Cardiac muscle cell (in vitro differentiated cells and primary cell): ENCODE data around the gene RFTN1. TPM values are rescaled to one million over a fixed set of nuclear protein-coding genes. Genes with fewer than 3 reads are reported as not detected.

ENCODE experiments used
- DNase-seq, 2 donors: peaks; one replicate each; pipeline versions ENCODE4 v3.0.0 to v3.0.0-alpha.2; 2010 to 2017; ENCODE audit warnings: low read depth in 1 of 2, low spot score in 1 of 2
- H3K27ac ChIP-seq: fragments of 200-600 bp; sonication (generic); 2 replicates; pipeline ENCODE4 v1.5.1; 2016
- H3K27me3 ChIP-seq: fragments of 200-600 bp; sonication (generic); 2 replicates; pipeline ENCODE4 v1.6.0; 2016; ENCODE audit warnings: control low read depth
- H3K36me3 ChIP-seq: fragments of 200-600 bp; sonication (generic); 2 replicates; pipeline ENCODE4 v1.5.1; 2016; ENCODE audit warnings: control low read depth
- H3K4me1 ChIP-seq: fragments of 200-600 bp; sonication (generic); 2 replicates; pipeline ENCODE4 v1.8.1; 2017; ENCODE audit warnings: low read depth, mild to moderate bottlenecking, mixed run types
- H3K4me3 ChIP-seq: fragments of 200-600 bp; sonication (generic); 2 replicates; pipeline ENCODE4 v1.5.1; 2016; ENCODE audit warnings: mild to moderate bottlenecking
- H3K9me3 ChIP-seq: fragments of 200-600 bp; sonication (generic); 2 replicates; pipeline ENCODE4 v1.5.1; 2017; ENCODE audit warnings: low read depth, mild to moderate bottlenecking, control low read depth
- CTCF ChIP-seq: IDR thresholded peaks from 2 replicates; pipeline ENCODE4 v1.5.1; 2012; ENCODE audit warnings: low read depth, mild to moderate bottlenecking, low read length
- polyA plus RNA-seq: library from polyadenylated mRNA; unstranded; fragments of >200 nt; fragmentation: Nextera tagmentation; extraction: Ambion mirVana; gene quantifications from 2 replicates; pipeline ENCODE4 v1.2.1, GENCODE V29; 2016
- total RNA-seq: library from RNA; depleted of rRNA; stranded (reverse); fragments of >200 nt; gene quantifications from 2 replicates; pipeline ENCODE4 v1.2.3, GENCODE V29; 2016

Gene RFTN1
- total and polyA plus RNA-seq, 2 experiments from 2014 or later = 30.6 to 42.4 TPM

- Histone ChIP-seq H3K27ac (no peak overlapping the region), H3K4me1 (peaks cover 3% of the 10 kb centered on the region), H3K4me3 (no peak overlapping the region), H3K9me3 (no peaks in the 10 kb centered on the region), H3K36me3 (peaks cover 58% of the 10 kb centered on the region), H3K27me3 (no peaks in the 10 kb centered on the region)
- DNase-seq = no peak
- TF ChIP-seq CTCF = no peak
These were observed 240.9 kb downstream of the RFTN1 start for GRCh38 chr3:16272588-16272987.

GRCh38 chr3:16270855-16271254, 242.6 kb downstream of the RFTN1 start:
- no peak overlapping the region for H3K27ac ChIP-seq
- H3K27me3 ChIP-seq = no peaks in the 10 kb centered on the region
- no peak for DNase-seq
- peaks cover 18% of the 10 kb centered on the region for H3K4me1 ChIP-seq
- no peak overlapping the region for H3K4me3 ChIP-seq
- no peaks in the 10 kb centered on the region for H3K9me3 ChIP-seq
- TF ChIP-seq CTCF = no peak
- peaks cover 55% of the 10 kb centered on the region for H3K36me3 ChIP-seq

- no peak for DNase-seq
- Histone ChIP-seq H3K4me3 (peak overlapping the region; percentile 62), H3K36me3 (peaks cover 22% of the 10 kb centered on the region), H3K9me3 (no peaks in the 10 kb centered on the region), H3K4me1 (peaks cover 20% of the 10 kb centered on the region), H3K27me3 (no peaks in the 10 kb centered on the region), H3K27ac (peak overlapping the region; percentile 29)
- no peak for TF ChIP-seq CTCF
These were observed 246.8 kb downstream of the RFTN1 start for GRCh38 chr3:16266714-16267113.

Other genes starting within 250 kb of the RFTN1 start
- 7.9 and 13.4 TPM in 2 replicates for gene DPH3, start 248.8 kb downstream of the RFTN1 start, total RNA-seq
- 28.2 and 30.0 TPM in 2 replicates for gene DPH3, start 248.8 kb downstream of the RFTN1 start, polyA plus RNA-seq
- gene OXNAD1, start 248.5 kb downstream of the RFTN1 start, total RNA-seq = 21.5 and 33.7 TPM in 2 replicates
- gene OXNAD1, start 248.5 kb downstream of the RFTN1 start, polyA plus RNA-seq = 33.6 and 38.2 TPM in 2 replicates
- gene DAZL, start 91.7 kb upstream of the RFTN1 start, total RNA-seq = not detected in 2 replicates
- gene DAZL, start 91.7 kb upstream of the RFTN1 start, polyA plus RNA-seq = 0.04 TPM in 1 of 2 replicates, not detected in the other